ENCODE results near the gene DDR1.
A peak's percentile ranks its signal among the peaks of the same experiment; 100 is the strongest.

Gene DDR1

DNA sequence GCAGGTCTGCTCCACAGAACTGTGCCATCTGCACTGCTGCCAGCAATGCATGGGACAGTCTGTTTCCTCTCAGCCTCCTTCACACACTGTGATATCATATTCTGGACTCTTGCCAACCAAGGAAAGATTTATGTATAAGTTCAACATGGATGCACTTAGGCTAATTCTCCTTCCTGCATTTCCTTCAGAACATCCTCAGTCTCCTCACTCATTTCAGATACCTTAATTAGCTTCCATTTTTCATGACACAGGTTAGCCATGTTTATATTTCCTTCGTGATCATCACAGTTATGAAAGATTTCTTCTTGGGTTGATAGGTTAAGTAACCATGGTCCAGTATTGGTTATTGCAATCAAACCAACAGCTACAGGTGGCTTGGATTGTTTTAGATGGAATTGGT lies 46.4 kb upstream of the DDR1 start:
- TF ChIP-seq, protein P1, sequence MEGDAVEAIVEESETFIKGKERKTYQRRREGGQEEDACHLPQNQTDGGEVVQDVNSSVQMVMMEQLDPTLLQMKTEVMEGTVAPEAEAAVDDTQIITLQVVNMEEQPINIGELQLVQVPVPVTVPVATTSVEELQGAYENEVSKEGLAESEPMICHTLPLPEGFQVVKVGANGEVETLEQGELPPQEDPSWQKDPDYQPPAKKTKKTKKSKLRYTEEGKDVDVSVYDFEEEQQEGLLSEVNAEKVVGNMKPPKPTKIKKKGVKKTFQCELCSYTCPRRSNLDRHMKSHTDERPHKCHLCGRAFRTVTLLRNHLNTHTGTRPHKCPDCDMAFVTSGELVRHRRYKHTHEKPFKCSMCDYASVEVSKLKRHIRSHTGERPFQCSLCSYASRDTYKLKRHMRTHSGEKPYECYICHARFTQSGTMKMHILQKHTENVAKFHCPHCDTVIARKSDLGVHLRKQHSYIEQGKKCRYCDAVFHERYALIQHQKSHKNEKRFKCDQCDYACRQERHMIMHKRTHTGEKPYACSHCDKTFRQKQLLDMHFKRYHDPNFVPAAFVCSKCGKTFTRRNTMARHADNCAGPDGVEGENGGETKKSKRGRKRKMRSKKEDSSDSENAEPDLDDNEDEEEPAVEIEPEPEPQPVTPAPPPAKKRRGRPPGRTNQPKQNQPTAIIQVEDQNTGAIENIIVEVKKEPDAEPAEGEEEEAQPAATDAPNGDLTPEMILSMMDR (IDR thresholded peaks at IDR 0.05; ENCODE audit: low read length, missing control alignments), result no peak
- no peak for DNase-seq (ENCODE audit: low read depth)
- H3K4me3 ChIP-seq (replicated peaks; ENCODE audit: low read depth, low read length), result no peak overlapping the region

DNA sequence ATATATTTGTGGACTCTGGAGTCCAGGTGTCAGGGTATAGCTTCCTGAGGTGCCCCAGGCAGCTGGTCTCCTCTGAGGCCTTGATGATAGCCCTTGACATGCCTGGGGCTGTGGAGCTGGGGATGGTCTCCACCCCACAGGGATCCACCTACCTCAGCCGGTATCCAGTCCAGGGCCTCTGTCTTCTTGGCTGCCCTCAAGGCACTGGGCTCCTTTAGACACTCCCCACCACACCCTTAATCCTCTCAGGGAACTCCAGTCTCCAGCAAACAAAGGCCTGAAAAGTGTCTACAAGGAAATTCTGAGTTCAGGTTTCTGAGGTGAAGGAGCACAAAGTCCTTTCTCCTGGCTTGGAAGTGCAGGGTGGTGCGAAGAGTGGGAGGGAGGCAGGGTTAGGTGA lies 44.6 kb upstream of the DDR1 start:
- no peak overlapping the region for H3K4me3 ChIP-seq (replicated peaks; ENCODE audit: low read depth, low read length)
- DNase-seq (ENCODE audit: low read depth), result no peak
- TF ChIP-seq, protein P1 (IDR thresholded peaks at IDR 0.05; ENCODE audit: low read length, missing control alignments), result no peak

DNA sequence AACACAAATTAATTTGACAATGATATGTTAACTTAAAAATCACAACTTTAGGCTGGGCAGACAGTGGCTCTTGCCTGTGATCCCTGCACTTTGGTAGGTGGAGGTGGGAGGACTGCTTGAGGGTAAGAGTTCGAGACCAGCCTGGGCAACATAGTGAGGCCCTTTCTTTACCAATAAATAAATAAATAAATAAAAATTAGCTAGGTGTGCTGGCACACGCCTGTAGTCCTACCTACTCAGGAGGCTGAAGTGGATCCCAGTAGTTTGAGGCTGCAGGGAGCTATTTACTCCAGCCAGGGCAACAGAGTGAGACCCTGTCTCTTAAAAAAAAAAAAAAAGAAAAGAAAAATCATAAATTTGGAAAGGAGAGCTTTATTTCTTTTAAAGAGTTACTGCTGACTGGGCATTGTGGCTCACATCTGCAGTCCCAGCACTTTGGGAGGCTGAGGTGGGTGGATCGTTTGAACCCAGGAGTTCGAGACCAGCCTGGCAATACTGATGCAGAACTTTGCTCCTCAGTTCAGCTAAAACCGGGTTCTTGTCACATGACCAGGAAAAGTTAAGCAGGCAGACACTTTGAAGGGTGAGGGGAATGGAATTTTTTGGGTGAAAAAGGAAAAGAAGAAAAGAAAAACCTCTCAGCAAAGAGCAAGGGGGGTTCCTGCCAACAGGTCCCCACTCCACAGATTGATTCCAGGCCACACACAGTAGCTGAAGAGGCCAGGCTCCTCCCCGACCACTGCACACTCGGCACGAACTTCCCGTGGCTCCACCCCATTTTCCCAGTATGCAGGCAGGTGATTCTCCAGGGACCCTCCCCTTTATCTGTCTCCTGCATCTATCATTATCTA lies 44.0 kb upstream of the DDR1 start:
- H3K4me3 ChIP-seq (replicated peaks; ENCODE audit: low read depth, low read length), result no peak overlapping the region
- no peak for DNase-seq (ENCODE audit: low read depth)
- TF ChIP-seq, protein P1 (IDR thresholded peaks at IDR 0.05; ENCODE audit: low read length, missing control alignments), result no peak

DNA sequence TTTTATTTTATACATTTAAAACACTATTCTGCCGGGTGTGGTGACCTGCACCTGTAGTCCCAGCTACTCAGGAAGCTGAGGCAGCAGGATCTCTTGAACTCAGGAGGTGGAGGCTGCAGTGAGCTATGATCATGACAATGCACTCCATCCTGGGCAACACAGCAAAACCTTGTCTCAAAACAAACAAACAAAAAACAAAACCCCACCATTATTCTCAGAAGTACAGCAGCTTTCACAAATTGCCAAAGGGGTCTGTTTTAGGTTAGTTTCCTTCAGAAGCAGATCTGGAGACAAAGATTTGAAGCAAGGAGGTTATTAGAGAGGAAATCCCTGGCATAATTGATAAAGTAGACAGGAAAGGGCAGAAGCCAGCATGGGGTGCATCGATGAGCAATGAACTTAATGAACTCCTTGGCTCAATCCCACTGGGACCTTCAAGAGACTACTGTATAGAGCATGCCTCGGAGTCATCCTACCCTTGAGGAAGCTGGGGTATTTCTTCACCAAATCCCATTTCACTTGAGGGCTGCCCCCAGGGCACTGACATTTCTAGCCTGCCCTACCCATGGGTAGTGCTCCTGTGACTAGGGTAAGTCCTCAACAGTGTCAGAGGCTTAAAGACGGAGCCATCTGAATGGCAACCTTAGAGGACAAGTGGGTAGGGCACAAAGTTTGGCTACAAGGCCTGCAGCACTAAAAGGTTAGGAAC lies 43.2 kb upstream of the DDR1 start:
- DNase-seq (ENCODE audit: low read depth), result no peak
- TF ChIP-seq, protein P1 (IDR thresholded peaks at IDR 0.05; ENCODE audit: low read length, missing control alignments), result no peak
- no peak overlapping the region for H3K4me3 ChIP-seq (replicated peaks; ENCODE audit: low read depth, low read length)

DNA sequence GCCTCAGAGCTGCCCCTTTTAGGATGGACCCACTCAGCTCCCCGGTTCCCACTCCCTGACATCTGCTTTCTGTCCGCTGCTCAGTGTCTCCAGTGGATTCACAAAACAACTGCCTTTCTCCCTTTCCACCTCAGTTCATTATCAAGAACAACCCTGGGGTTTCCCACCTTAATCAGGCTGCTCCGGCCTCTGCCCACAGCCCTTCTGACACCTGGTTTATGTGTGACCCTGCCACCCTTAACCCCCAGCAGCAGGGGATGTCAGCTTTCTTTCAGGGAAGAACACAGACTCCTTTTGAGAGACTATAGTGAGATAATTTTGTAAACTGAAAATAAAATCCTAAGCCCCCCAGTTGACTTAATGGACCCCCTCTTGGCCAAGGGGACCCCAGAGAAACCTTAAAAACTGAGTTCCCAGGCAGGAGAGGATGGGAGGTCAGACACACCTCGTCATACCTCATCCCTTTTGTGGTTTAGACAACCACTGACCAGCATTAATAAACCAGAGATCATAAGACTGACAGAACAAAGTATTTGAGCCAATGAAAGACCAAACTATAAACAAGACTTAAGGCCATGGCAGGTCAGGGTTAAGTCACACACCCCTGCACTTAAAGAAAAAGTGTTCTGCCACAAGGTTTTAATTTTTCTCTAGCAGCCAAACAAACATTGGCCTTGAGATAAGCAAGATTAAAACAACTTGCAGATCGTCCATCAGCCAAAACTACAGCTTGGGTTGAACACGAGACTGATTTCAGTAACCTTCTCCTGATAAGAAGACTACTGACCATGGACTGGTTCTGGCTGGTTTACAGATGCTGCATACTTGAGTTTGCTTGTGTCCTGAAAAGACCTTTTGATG lies 42.4 kb upstream of the DDR1 start:
- peak; percentile 67 for DNase-seq (ENCODE audit: low read depth)
- H3K4me3 ChIP-seq (replicated peaks; ENCODE audit: low read depth, low read length), result no peak overlapping the region
- TF ChIP-seq, protein P1 (IDR thresholded peaks at IDR 0.05; ENCODE audit: low read length, missing control alignments), result no peak

DNA sequence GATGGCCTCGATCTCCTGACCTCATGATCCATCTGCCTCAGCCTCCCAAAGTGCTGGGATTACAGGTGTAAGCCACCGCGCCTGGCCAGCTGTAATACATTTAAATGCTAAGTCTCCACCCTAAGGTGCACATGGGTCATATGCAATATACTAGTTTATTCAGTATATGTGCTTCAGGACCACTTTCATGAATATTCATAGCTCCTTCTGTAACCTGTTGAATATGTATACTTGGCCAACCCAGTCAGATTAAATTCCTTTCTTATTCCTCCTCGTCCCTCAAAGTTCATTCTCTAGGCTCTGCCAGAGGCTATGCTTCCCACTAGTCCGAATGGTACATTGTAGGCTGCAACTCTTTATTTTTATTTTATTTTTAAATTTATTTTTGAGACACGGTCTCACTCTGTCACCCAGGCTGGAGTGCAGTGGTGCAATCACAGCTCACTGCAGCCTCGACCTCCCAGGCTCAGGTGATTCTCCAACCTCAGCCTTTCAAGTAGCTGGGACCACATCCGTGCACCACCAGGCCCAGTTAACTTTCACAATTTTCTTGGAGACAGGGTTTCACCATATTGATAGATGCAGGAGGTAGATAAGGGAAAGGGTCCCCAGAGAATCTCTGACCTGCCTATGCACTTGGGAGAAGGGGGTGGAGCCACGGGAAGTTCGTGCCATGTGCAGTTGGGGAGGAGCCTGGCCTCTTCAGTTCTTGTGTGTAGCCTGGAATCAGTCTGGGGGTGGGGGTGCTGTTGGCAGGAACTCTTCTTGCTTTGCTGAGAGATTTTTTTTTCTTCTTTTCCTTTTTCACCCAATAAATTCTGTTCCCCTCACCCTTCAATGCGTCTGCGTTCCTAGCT lies 41.3 kb upstream of the DDR1 start:
- DNase-seq (ENCODE audit: low read depth), result peak; percentile 59
- H3K4me3 ChIP-seq (replicated peaks; ENCODE audit: low read depth, low read length), result no peak overlapping the region
- TF ChIP-seq, protein P1 (IDR thresholded peaks at IDR 0.05; ENCODE audit: low read length, missing control alignments), result no peak

Data from fibroblast of pulmonary artery (primary cell).